Measurements from ENCODE around the gene MAU2.
A peak's percentile ranks its signal among the peaks of the same experiment; 100 is the strongest.

MAU2 gene

GRCh38 chr19:19320361-19321140 is at the start of gene MAU2, which contains the start of gene SUGP1:
MAU2 (plus strand) TSS chr19:19320829; CDS start chr19:19320860, 31 bp downstream.
SUGP1 (minus strand) TSS chr19:19320509; CDS start chr19:19320496, 13 bp downstream.
- TF ChIP-seq ZFX (IDR thresholded peaks at IDR 0.05) (peak; percentile 97), CTCF (conservative IDR thresholded peaks at IDR 0.05) (no peak)
- H3K27ac ChIP-seq: peak within 1 kb of the TSS; percentile 95

DNA sequence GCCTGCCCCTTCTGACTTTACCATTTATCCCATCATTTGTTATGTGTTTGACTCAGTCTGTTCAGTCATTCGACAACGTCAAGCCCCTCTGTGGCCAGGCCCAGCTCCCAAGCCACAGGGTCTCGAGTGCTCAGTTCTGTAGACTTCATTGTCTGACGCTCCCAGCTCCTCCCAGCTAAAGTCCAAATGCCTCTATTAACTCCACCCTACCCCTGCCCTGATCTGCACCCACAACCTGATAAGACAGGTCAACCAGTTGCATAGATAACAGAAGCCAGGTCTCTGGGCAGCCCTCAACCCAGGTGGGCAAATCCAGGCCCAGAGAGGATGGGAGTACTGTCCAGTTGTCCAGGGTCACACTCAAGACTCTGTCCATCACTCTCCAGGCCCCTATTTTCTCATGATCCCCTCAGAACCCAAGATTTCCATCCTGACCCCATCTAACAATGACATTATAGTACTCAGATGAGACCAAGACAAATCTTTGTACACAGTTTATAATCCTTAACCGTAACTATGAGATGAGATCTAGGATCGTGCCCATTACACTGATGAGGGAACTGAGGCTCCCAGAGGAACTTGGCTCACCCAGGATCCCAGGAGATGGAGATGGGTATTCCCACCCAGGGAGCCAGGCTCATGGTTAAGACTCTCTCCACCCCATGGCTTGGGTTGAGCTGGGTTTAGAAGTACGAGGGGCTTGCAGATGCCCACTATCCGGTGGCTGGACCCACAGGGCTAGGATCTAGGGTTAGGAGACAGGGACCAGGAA is 48.6 kb upstream of the MAU2 start:
- TF ChIP-seq CTCF (conservative IDR thresholded peaks at IDR 0.05): no peak
- TF ChIP-seq ZFX (IDR thresholded peaks at IDR 0.05): no peak
- H3K27ac ChIP-seq: no peak overlapping the region

GRCh38 chr19:19274146-19274545 is 46.5 kb upstream of the MAU2 start:
- TF ChIP-seq ZFX (IDR thresholded peaks at IDR 0.05) (no peak), CTCF (conservative IDR thresholded peaks at IDR 0.05) (no peak)
- H3K27ac ChIP-seq: no peak overlapping the region

- no peak overlapping the region for H3K27ac ChIP-seq
- TF ChIP-seq ZFX (IDR thresholded peaks at IDR 0.05) (no peak), CTCF (conservative IDR thresholded peaks at IDR 0.05) (no peak)
These were observed 45.7 kb upstream of the MAU2 start for GRCh38 chr19:19274716-19275565.

DNA sequence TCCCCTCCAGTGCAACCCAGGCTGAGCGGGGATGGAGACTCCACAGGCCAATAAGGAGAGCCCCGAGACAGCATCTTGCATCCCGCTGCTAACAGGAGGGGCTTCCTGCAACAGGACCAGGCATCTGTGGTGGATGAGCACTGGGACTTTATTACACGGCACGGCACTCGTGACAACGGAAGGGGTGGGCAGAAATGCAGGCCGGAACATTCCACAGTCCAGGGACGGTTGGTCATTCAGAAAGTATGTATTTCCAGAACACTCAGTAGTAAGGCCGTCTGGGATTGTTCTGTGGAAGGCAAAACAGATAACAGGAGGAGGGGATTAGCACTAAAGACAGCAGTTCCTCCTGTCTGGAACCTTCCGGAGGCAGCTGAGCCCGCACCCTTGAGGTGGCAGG is 44.2 kb upstream of the MAU2 start:
- TF ChIP-seq CTCF (conservative IDR thresholded peaks at IDR 0.05) (no peak), ZFX (IDR thresholded peaks at IDR 0.05) (no peak)
- no peak overlapping the region for H3K27ac ChIP-seq

GRCh38 chr19:19276851-19277250 is 43.8 kb upstream of the MAU2 start:
- no peak overlapping the region for H3K27ac ChIP-seq
- TF ChIP-seq CTCF (conservative IDR thresholded peaks at IDR 0.05) (no peak), ZFX (IDR thresholded peaks at IDR 0.05) (no peak)

Data from C4-2B (cell line).